ENCODE data around the gene GNAT2.

GNAT2 gene

GRCh38 chr1:109653306-109653705 lies 33.9 kb upstream of the GNAT2 start:
- no peak overlapping the region for H3K4me3 ChIP-seq (ENCODE audit: low read length)
- TF ChIP-seq ZNF274 (IDR thresholded peaks at IDR 0.05; ENCODE audit: low read depth, low read length) = no peak

- TF ChIP-seq ZNF274 (IDR thresholded peaks at IDR 0.05; ENCODE audit: low read depth, low read length) = no peak
- H3K4me3 ChIP-seq (ENCODE audit: low read length) = no peak overlapping the region
Measured at GRCh38 chr1:109652402-109652801, 33.0 kb upstream of the GNAT2 start.

DNA sequence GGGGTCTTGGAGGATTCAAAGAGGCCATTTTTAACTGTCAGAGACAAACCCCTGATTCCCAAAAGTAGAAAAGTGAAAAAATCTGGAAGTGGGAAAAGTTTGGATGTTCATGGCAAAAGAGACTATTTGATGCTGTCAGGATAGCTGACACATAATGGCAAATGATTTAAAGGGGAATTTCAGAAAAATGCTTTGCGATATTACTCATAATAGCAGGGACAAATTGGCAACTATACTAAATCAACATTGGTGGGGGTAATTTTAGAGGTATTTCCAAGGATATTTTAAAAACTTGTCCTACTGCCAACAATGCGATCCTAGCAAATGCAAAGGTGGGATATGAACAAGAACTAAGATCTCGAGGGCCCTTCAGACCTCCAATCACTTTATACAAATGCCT lies 31.2 kb upstream of the GNAT2 start:
- no peak overlapping the region for H3K4me3 ChIP-seq (ENCODE audit: low read length)
- no peak for TF ChIP-seq ZNF274 (IDR thresholded peaks at IDR 0.05; ENCODE audit: low read depth, low read length)

DNA sequence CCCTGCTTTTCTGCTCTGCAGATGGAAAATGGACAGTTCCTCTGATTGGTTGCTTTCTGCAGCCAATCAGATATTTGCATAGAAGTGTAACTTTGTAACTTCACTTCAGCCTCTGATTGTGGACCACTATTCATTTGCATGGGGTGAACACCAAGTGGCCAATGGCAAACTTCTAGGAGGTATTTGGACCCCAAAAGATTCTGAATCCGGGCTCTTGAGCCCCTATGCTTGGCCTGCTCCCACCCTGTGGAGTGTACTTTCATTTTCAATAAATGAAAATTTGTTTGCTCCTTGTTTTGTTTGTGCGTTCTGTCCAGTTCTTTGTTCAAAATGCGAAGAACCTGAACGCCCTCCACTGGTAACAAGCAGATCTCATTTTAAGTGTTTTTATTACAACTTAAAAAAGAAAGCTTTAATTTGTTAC lies 30.1 kb upstream of the GNAT2 start:
- H3K4me3 ChIP-seq (ENCODE audit: low read length) = no peak overlapping the region
- TF ChIP-seq ZNF274 (IDR thresholded peaks at IDR 0.05; ENCODE audit: low read depth, low read length) = no peak

GRCh38 chr1:109644670-109645069 lies 25.3 kb upstream of the GNAT2 start:
- no peak for TF ChIP-seq ZNF274 (IDR thresholded peaks at IDR 0.05; ENCODE audit: low read depth, low read length)
- no peak overlapping the region for H3K4me3 ChIP-seq (ENCODE audit: low read length)

DNA sequence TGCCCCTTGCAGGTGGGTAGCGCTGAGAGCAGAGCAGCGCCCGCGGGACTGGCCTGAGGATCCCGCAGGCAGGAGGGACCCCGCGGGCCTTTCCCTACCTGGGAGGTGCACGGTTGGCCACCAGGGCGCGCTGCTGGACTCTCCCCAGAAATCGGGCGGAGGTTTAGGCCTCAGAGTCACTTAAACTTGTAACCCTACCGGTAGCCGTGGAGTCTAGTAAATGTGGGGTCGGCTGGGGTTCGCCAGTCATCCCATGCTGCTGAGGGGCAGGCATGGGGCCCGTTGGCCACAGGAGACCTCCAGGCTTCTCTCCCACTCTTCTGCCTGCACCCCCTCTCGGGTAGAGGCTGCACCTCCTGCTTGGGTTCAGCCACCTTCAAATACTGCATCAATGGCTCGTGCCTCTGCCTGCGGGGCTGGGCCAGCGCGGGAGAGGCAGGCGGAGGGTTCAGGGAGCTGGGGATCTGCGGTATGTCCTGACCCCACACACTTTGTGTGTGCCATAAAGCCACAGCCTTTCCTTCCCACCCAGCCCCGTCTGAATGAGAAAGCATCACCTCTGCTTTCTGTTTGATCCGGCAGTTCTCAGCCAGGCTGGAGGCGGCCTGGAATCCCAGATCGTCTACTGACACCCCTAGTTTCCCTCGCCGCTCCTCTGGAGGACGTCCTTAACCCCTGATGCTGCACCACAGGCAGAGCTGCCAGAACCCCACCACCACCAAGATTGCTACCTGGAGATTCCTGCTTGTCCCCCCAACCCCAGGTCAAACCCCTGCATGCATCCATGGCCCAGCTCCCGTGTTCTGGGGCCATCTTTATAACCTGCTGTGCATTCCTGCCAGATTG lies 24.2 kb upstream of the GNAT2 start:
- no peak for TF ChIP-seq ZNF274 (IDR thresholded peaks at IDR 0.05; ENCODE audit: low read depth, low read length)
- no peak overlapping the region for H3K4me3 ChIP-seq (ENCODE audit: low read length)

GRCh38 chr1:109642626-109643025 lies 23.2 kb upstream of the GNAT2 start:
- TF ChIP-seq ZNF274 (IDR thresholded peaks at IDR 0.05; ENCODE audit: low read depth, low read length) = no peak

DNA sequence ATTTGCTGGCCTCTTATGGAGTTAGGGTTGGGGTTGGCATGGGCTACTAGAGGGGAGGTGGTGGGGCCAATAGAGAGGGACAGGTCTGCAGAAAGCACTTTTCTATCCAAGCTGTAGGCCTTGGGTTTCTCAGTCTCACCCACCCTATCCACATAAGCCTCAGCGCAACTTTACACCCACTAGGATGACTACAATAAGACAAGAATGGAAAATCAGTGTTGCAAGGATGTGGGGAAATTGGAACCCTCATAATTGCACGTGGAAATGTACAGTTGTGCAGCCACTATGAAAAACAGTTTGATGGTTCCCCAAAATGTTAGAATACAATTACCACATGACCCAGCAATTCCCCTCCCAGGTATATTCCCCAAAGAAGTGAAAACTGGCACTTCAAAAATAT lies 22.4 kb upstream of the GNAT2 start:
- TF ChIP-seq ZNF274 (IDR thresholded peaks at IDR 0.05; ENCODE audit: low read depth, low read length) = no peak
- no peak overlapping the region for H3K4me3 ChIP-seq (ENCODE audit: low read length)

More at GRCh38 chr1:109642626-109643025, 23.2 kb upstream of the GNAT2 start:
- H3K4me3 ChIP-seq (ENCODE audit: low read length) = no peak overlapping the region

DNA sequence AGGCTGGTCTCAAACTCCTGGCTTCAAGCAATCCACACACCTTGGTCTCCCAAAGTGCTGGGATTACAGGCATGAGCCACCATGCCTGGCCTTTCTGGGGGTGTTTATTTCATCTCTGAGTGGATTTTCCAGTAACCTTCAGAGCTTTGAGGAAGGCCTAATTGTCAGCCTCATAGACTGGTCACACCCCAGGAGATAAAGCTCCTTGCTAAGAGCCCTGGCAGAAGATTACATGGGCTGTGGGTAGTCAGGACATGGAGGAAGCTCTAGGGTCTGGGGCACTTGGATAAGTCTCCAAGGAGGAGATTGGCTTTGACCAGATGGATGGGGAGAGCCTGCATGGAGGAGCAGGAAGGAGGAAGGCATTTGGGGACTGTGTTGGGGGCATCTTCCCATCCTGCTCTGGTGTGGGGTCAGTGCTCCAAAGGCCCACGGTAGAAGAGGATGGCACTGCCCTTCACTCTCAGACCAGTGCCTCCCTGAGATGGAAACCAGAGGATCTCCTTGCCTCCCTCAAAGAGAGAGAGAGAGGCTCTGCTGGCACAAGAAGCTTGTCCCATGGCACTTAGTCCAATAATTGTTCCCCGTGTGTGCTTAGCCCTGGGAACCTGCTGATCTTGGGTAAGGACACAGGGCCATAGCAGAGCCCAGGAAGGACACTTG lies 21.8 kb upstream of the GNAT2 start:
- no peak overlapping the region for H3K4me3 ChIP-seq (ENCODE audit: low read length)
- no peak for TF ChIP-seq ZNF274 (IDR thresholded peaks at IDR 0.05; ENCODE audit: low read depth, low read length)

GRCh38 chr1:109640285-109640865 lies 21.0 kb upstream of the GNAT2 start:
- no peak overlapping the region for H3K4me3 ChIP-seq (ENCODE audit: low read length)
- no peak for TF ChIP-seq ZNF274 (IDR thresholded peaks at IDR 0.05; ENCODE audit: low read depth, low read length)

DNA sequence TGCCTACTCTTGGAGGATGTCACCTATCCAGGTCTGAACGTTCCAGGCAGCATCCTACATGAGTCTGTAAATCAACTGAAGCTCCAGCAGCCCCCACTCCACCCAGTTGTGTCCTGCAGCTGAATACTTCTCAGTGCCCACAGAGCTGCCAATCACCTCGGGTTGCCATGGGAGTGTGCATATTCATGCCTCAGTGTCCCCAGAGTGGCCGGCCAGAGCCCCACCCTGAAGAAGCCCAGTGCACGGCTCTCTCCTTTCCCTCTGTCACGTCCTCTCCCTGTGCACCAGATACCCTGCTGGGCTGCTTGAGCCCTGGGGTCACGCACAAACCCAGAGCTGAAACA lies 20.4 kb upstream of the GNAT2 start:
- no peak for TF ChIP-seq ZNF274 (IDR thresholded peaks at IDR 0.05; ENCODE audit: low read depth, low read length)
- H3K4me3 ChIP-seq (ENCODE audit: low read length) = no peak overlapping the region

- no peak for TF ChIP-seq ZNF274 (IDR thresholded peaks at IDR 0.05; ENCODE audit: low read depth, low read length)
- no peak overlapping the region for H3K4me3 ChIP-seq (ENCODE audit: low read length)
Measured at GRCh38 chr1:109639063-109639840, 19.8 kb upstream of the GNAT2 start.

- TF ChIP-seq ZNF274 (IDR thresholded peaks at IDR 0.05; ENCODE audit: low read depth, low read length) = no peak
- no peak overlapping the region for H3K4me3 ChIP-seq (ENCODE audit: low read length)
Measured at GRCh38 chr1:109637446-109637845, 18.0 kb upstream of the GNAT2 start.

DNA sequence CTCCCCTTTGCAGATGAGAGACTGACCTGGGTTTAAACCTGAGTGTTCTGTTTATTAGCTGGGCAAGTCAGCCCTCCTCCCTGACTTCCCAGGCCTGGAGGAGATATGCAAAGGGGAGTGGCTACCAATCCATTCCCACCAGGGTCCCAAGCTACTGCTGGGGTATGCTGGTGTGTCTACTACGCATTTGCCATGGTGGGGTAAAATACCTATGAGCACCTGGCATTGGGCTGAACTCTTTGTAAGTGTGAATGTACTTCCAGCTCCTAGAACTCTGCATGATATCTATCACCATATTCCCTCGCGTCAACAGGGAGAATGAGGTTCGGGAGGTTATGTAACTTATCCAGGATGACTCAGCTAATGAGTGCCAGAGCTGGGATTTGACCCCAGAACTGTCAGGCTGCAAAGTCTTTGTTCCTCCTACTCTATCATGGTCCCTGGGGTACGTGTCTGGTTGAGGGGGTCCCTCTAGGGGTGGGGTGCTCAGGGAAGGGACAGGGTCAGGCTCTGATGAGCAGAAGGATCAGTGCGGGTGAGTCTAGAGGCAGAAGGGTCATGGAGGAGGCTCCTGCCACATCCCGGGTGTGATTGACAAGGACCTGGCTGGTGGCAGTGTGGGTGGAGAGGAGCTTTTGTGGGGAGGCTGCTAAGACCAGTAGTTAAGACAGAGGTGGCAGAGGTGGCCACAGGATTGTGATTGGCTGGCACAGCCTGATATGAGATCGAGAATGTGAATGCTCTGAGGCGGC lies 17.0 kb upstream of the GNAT2 start:
- TF ChIP-seq ZNF274 (IDR thresholded peaks at IDR 0.05; ENCODE audit: low read depth, low read length) = no peak

More for the DNA sequence above, 17.0 kb upstream of the GNAT2 start:
- H3K4me3 ChIP-seq (ENCODE audit: low read length) = no peak overlapping the region

All from GM08714 (cell line).